ENCODE measurements around the gene GAGE13.

DNA sequence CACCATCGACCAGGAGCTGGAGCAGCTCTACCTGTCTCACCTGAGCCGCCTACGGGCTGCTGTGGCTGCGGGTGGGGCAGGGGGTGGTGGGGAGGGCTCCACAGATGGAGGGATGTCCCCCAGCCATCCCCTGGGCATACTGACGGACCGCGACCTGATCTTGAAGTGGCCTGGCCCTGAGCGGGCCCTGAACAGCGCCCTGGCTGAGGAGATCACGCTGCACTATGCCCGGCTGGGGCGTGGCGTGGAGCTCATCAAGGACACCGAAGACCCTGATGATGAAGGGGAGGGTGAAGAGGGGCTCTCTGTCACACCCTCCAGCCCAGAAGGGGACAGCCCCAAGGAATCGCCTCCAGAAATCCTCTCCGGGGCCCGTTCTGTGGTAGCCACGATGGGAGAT lies 45.2 kb upstream of the GAGE13 start:
- TF ChIP-seq NFRKB (IDR thresholded peaks at IDR 0.05) (no peak), FOXM1 (IDR thresholded peaks at IDR 0.05; ENCODE audit: borderline replicate concordance) (no peak), L3MBTL2 (conservative IDR thresholded peaks at IDR 0.05) (no peak)
